HG02588 (cell line): Measurements from ENCODE around the gene FAM135A.
"Not testable (repeated sequence)": the region's sequence is repeated elsewhere in the genome, so short reads cannot be mapped to it uniquely, and the experiment has no call there.

Experiments
- ATAC-seq: cut with Tn5 transposase; IDR thresholded peaks from one replicate; pipeline ENCODE4 v1.9.1; 2021; ENCODE audit warnings: mild to moderate bottlenecking, moderate library complexity; ENCODE audit not compliant: unreplicated experiment

The FAM135A gene

DNA sequence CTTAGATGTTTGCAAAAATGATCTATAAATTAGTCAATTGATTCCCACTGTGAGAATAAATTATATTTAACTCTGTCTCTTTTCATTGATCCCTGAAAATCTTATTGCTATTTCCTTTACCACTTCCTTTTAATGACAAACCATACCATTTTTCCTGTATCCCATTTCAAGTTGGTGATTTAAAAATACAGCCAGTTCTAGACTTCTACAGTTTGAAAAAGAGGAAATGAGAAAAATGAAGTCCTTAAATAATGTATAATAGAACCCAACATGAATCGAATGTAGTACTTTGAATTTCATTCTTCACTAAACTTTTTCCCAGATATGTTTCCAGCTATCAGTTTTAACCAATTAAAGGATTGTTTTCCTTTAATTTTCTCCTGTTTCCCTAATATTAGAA is 124.0 kb downstream of the FAM135A start:
- ATAC-seq, result no peak

DNA sequence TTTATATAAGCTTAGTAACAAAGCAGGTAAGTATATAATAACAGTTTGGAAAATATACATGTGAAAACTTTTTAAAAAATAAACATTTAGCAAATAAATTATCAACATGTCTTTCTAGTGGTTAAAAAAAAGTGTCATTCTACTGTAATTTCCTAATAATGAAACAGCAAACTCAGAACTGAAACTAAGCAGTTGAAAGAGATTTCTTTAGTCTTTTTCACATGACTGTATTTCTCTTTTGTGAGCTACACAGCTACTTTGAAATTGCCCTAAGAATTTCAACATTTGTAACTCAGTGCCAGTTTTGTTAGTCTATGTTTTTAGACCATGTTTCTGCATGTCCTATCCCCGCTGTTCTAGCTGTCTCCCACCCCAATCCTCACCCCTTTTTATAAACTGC is 125.1 kb downstream of the FAM135A start:
- peak; percentile 63 for ATAC-seq

DNA sequence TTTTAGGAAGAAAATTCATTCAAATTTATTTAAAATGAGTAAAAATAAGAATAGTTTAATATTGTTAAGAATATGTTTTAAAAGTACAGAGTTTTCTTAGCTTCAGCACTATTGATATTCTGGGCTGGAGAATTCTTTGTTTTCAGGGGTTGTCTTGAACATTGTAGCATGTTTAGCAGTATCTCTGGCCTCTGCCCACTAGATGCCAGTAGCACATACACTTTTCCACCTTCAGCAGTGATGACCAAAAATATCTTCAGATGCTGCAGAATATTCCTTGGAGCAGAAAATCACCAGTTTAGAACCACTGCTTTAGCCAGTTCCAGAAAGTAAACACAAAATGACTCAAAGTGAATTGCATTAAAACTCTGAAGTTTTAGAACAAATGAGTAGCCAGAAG is 134.0 kb downstream of the FAM135A start:
- no peak for ATAC-seq

DNA sequence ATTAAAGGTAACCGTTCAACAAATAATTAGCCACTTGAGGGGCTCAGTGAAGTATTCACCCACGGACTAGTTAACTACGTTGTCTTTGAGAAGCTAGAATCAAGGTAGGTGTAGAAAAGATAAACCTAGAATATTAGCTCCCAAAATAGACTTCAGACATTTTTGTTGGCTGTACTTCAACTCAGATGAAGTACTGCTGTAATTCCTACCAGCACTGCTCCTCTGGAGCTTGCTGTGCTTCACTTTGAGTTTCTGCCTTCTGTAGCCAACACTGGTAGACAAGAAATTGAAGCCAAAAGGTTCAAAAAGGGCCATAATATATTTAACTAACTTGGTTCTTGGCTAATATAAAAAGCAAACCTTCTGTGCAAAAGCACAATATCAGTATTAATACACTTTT is 134.6 kb downstream of the FAM135A start:
- ATAC-seq, result no peak

DNA sequence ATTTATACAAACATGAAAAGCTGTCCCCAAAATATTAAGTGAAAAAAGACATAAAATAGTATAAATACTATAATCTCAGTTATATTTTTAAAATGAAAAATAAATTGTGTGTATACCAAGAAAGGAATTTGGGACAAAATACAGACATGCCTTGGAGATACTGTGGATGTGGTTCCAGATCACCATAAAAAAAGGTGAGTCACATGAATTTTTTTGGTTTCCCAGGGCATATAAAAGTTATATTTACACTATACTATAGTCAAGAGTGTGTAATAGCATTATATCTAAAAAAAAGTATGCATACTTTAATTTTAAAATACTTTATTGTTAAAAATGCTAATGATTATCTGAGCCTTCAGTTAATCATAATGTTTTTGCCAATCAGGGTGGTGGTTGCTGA is 136.0 kb downstream of the FAM135A start:
- ATAC-seq, result no peak

DNA sequence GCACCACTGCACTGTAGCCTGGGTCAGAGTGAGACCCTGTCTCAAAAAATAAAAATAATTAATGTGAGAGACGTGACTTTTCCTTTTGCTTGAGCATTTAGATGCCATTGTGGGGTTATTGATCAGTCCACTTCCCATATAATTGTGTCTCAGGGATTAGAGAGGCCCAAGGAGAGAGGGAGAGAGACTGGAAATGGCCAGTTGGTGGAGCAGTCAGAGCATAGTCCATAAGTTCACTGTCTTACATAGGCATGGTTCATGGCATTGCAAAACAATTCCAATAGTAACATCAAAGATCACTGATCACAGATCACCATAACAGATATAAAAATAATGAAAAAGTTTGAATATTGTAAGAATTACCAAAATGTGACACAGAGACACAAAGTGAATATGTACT is 138.3 kb downstream of the FAM135A start:
- no peak for ATAC-seq

DNA sequence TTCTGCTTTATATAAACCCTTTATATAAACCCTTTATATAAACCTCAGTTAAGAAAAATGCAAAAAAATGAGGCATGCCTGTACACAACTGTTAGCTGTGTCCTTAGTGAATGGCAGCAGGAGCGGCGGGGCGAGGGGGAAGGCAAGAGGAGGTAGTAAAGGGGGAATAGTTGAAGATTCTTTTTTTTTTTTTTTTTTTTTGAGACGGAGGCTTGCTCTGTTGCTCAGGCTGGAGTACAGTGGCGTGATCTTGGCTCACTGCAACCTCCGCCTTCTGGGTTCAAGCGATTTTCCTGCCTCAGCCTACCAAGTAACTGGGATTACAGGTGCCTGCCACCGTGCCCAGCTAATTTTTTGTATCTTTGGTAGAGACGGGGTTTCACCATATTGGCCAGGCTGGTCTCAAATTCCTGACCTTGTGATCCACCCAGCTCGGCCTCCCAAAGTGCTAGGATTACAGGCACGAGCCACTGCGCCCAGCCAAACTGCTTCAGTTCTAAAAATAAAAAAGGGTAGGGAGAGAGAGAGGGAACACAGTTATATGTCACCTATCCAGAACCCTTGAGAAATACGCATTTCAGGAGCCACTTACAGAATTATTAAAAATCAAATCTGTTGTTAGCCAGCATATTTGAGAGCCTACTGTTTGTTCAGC is 139.1 kb downstream of the FAM135A start:
- ATAC-seq, result not testable (repeated sequence)

DNA sequence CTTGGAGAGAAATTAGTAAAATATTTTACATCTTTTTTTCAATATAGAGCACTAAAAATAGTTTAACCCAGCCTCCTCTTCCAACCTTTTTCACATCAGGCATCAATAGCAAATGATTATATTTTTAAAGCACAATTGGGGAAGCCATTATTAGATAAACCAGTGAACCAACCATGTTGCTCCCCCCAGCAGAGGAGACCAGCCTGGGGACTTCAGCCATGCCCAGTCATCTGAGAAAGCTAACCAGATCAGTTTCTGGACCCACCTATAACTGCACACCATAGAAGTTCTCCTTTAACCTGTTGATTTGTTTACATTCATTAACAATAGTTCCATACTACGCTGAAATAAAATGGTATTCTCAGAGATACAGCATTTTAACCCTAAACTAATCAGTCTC is 139.7 kb downstream of the FAM135A start:
- no peak for ATAC-seq

DNA sequence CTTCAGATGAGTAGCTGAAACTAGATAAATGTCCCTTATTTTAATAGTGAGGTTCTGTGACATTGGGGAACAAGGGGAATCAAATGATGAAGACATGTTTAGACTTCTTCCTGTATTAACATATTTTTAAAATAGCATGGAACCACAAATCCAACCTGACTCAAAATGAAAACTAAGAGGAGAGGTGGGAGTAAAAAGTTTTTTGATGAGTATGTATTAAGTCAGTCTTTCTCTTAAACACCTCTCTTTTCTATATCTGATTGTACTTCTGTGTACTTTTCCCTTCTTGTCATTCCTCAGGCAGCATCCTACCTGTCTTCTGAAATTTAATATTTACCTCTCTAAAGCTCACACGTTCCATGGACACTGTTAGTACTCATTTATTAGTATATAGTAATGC is 144.7 kb downstream of the FAM135A start:
- no peak for ATAC-seq

DNA sequence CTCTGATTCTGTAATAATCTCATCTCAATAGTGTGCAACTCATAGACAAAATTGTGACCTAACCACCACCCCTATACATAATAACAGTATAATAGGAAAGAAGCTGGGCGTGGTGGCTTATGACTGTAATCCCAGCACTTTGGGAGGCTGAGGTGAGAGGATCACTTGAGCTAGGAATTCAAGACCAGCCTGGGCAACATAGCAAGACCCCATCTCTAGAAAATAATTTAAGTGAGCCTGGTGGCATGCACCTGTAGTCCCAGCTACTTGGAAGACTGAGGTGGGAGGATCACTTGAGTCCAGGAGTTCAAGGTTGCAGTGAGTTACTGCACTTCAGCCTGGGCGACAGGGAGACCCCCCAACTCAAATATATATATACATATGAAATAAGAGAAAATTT is 149.1 kb downstream of the FAM135A start:
- not testable (repeated sequence) for ATAC-seq

DNA sequence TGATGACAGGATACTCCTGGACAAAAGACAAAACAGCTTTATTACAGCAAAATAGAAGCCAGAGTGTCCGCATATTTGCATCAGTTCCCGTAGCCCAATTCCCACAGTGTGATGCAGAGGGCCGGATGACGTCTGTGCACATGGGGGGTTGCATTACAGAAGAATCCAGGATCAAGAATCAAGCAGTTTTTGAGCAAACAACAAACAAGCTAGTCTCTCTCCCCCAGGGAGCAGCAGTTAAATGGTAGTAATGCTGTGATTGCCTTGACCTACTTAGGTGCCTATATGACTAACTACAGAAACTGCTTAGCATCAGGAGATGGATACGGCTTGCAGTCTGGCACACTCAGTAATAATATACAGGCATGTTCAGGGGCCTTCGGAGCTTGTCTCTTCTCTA is 150.2 kb downstream of the FAM135A start:
- ATAC-seq, result no peak

DNA sequence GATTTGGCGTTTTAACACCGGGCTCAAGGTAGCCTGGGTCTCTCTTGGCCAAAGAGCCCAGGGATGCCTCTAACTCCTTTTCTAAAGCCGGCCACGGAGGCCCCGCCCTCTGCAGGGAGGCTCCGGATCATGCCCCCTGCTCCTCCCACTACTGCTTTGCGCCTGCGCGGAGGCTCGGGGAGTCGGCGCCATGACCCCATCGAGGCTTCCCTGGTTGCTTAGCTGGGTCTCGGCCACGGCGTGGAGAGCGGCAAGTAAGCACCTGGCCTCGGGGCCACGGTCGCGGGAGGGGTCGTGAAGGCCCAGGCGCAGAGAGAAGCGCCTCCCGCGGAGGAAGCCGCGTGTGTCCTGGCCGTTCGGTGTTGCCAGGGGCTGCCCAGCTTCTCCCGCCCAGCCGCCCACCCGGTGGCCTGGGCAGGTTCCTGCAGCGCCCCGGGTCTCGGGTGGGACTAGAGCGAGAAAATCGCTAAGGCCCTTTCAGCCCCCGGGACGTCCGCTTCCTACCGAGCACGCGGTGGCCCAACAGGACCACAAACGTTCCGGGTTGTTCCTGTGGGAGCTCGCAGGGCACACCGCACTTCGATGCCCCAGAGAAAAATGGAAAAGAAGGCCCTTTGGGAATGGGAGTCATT is 153.6 kb downstream of the FAM135A start, which contains the start of gene SDHAF4:
SDHAF4 (plus strand) TSS at position 180 of the 632 bp plus-strand sequence; CDS start at position 191, 11 bp downstream.
- ATAC-seq, result peak; percentile 99

DNA sequence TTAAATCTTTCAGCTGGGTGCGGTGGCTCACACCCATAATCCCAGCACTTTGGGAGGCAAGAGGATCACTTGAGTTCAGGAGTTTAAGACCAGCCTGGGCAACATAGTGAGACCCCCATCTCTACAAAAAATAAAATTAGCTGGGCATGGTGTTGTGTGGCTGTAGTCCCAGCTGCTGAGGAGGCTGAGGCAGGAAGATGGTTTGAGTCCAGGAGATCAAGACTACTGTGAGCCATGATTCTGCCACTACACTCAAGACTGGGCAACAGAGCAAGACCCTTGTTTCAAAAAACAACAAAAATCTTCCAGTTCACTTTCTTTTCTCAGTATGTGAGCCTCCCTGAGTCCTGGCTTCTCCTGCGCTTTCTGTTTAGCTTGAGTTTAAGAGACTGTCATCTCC is 161.3 kb downstream of the FAM135A start:
- ATAC-seq, result no peak

DNA sequence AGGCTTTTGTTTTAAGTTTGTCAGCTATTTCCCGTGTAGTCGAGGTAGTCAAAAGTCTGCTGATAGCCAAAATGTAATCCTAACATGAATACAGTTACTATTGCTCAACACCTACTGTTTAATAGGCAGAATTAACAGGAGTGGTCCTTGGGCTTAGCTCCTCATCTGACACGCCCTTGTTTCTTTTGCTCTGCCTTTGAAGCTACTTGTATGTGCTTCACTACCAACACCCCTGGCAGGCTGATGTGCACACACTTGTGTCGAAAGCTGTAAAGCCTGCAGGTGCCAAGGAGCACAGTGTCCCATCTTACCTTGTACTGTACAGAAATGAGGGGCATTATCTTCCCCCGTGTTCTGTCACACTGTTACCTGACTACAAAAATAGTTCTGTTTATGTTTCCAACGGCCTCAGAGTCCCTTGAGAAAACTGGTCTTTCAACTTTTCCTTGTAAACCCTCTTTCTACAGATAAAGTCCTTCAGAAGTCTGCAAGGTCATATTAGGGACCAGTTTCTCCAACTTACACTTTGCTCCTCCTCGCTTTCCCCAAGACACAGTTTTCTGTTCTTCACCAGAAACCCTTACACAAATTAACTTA is 162.7 kb downstream of the FAM135A start:
- no peak for ATAC-seq

DNA sequence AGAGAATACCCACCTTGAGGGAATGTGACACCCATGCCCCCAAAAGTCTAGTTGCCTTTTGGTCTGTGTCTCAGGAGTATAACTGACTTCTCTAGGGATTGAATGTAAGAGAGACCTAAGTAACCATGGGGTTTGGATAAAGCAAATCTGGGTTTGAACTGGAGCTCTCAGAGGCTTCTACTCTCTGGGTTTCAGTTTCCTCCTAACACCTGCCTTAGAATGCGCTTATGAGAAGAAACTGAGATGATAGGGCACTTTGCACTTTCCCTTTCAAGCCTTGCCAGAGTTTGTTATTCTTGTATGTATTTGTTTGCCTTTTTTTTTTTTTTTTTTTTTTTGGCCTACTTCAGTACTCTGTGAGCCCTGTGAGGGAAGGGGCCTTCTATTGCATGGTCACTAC is 172.8 kb downstream of the FAM135A start:
- peak; percentile 98 for ATAC-seq

DNA sequence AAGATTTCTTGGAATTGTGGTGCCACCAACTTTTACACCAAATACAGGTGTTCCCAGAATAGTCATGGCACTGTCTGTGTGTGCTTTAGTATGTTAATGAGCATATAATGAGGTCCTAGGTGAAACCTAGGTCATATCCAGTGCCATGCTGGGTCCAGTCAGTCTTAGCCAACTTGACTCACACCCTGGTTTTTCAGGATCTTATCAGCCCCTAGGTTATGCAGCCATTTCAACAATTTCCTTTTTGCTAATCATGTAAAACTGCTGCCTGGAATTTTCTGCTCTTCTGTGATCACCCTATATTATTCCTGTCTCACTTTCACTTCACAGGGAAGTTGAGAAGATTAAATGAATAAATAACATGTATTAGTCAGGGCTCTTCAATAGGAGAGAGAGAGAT is 177.1 kb downstream of the FAM135A start:
- ATAC-seq, result no peak

DNA sequence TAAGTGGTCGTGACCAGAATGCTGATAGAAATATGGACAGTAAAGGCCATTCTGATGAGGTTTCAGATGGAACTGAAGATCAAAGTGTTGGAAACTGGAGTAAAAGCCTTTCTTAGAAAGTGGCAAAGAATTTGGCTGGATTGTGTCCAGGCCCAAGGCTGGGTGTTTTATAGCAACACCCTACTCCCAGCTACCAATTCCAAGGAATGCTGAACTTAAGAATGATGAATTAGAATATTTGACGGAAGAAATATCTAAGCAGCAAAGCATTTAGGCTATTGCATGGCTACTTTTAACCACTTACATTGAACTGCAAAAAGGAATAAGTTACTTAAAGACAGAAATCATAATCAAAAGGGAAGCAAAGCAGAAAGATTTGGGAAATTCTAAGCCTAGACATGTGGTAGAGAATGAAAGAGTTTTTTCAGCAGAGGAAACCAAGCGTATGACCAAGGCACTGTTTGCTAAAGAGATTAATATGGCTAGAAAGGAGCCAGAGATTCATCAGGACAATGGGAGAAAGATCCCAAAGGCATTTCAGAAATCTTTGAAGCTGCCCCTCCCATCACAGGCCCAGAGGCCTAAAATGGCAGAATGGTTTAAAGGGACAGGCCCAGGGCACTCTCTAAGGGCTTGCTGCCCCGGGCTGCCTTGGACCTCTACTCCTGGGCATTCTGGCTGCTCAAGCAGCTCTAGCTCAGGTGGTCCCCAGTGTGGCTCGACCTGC is 179.2 kb downstream of the FAM135A start:
- ATAC-seq, result no peak

DNA sequence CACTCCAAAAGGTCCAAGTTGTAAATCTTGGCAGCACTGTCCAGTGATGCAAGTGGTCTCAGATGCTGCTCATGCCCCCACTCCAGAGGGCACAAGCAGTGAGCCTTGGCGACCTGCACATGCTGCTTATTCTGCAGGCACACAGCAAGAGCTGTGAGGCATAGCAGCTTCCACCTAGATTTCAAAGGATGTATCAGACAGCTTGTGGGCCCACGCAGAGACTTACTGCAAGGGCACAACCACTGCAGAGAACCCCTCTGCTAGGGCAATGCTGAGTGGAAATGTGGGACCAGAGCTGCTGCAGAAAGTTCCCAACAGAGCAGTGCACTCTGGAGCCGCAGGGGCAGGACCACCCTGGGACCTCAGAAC is 179.8 kb downstream of the FAM135A start:
- ATAC-seq, result no peak

DNA sequence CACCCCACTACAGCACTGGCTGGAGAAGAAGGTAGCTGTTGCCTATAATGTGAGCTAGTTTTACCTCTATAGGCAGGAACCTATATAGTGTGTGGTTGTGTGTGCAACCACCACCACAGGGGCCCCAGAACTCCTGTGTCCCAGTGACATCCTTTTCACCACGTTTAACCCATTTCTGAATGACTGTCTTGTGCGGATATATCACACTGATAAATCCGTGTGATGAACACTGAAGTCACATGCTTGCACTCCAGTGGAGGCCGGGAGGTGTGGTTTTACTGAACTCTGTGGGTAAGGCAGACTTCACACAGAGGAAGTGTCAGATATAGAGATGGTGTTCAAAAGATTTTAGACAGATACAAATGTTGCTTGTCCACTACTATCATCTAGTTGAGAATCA is 185.9 kb downstream of the FAM135A start:
- no peak for ATAC-seq

DNA sequence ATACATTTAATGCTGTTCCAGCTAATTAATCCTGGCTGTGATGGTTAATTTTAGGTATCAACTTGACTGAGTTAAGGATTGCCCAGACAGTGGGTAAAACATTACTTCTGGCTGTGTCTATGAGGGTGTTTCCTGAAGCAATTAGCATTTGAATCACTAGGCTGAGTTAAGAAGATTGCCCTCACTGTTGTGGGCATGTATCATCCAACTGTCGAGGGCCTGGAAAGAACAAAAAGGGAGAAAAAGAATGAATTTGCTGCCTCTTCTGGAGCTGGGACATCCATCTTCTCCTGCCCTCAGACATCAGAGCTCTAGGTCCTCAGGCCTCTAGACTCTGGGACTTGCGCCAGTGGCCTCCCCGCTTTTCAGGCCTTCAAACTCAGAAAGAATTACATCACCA is 187.7 kb downstream of the FAM135A start:
- ATAC-seq, result no peak

DNA sequence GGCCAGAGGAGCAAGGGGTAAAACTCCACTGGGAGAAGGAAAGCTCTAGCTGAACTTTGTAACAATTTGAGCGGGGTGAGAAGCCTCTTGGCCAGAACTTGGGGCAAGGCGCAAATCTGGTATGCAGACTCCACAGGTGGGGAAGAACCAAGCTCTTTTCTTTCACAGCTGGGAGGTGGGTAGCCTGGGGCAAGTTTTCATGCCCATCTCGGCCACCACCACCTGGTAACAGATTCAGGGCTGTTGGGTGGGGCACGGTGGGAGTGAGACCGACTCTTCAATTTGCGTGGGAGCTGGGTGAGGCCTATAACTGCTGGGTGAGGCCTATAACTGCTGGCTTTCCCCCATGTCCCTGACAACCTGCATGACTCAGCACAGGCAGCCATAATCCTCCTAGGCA is 190.9 kb downstream of the FAM135A start:
- ATAC-seq, result no peak

DNA sequence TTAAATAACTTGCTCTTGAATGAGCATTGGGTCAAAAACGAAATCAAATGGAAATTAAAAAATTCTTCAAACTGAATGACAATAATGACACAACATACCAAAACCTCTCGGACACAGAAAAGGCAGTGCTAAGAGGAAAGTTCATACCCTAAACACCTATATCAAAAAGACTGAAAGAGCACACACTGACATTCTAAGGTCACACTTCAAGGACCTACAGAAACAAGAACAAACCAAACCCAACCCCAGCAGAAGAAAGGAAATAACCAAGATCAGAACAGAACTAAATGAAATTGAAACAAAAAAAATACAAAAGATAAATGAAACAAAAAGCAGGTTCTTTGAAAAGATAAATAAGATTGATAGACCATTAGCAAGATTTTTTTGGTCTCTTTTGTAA is 194.1 kb downstream of the FAM135A start:
- ATAC-seq, result not testable (repeated sequence)
